RCC 7860 (cell line): ENCODE measurements around the gene ZNF514.
"Not testable (repeated sequence)": the region's sequence is repeated elsewhere in the genome, so short reads cannot be mapped to it uniquely, and the experiment has no call there.

Experiments used
- DNase-seq: peaks from one replicate; pipeline ENCODE4 v3.0.0-alpha.2; 2015; ENCODE audit warnings: low spot score
- FAIRE-seq: peaks from 2 replicates; lab custom pipeline; 2012; peaks lifted over from hg19 to GRCh38; lab: Jason Lieb, UNC

The ZNF514 gene

GRCh38 chr2:95143838-95144237 is 15.8 kb downstream of the ZNF514 start:
- DNase-seq (no peak), FAIRE-seq (no peak)

- DNase-seq (no peak), FAIRE-seq (no peak)
Observed at GRCh38 chr2:95138702-95139101, 20.9 kb downstream of the ZNF514 start.

GRCh38 chr2:95122197-95122551 is 37.5 kb downstream of the ZNF514 start:
- DNase-seq = no peak
- FAIRE-seq = no peak

GRCh38 chr2:95121407-95122196 is 38.0 kb downstream of the ZNF514 start, which contains the start of gene MRPS5:
TSS of gene MRPS5 (minus strand) at chr2:95121808. CDS start at chr2:95121791, 17 bp downstream.
- DNase-seq = peak; percentile 51
- FAIRE-seq = no peak

- DNase-seq = no peak
- FAIRE-seq = no peak
Observed at GRCh38 chr2:95121093-95121406, 38.6 kb downstream of the ZNF514 start.

GRCh38 chr2:95115418-95115817 is 44.2 kb downstream of the ZNF514 start:
- FAIRE-seq (no peak), DNase-seq (peak; percentile 47)

GRCh38 chr2:95113464-95113863 is 46.2 kb downstream of the ZNF514 start:
- DNase-seq (no peak), FAIRE-seq (no peak)

- no peak for FAIRE-seq
- DNase-seq = no peak
Observed at GRCh38 chr2:95110395-95110794, 49.3 kb downstream of the ZNF514 start.

GRCh38 chr2:95109260-95109659 is 50.4 kb downstream of the ZNF514 start:
- FAIRE-seq (no peak), DNase-seq (no peak)

- no peak for FAIRE-seq
Observed at GRCh38 chr2:95106081-95106480, 53.6 kb downstream of the ZNF514 start.

GRCh38 chr2:95104606-95105005 is 55.0 kb downstream of the ZNF514 start:
- no peak for DNase-seq
- FAIRE-seq = no peak

More at GRCh38 chr2:95106081-95106480, 53.6 kb downstream of the ZNF514 start:
- DNase-seq = no peak

- FAIRE-seq = no peak
- no peak for DNase-seq
Observed at GRCh38 chr2:95099910-95100309, 59.7 kb downstream of the ZNF514 start.

GRCh38 chr2:95098273-95098672 is 61.4 kb downstream of the ZNF514 start:
- not testable (repeated sequence) for DNase-seq, FAIRE-seq
